Upper lobe of left lung (tissue), 6 donors: ENCODE results near the gene PACSIN3. TPM values are rescaled to one million over a fixed set of nuclear protein-coding genes. Genes with fewer than 3 reads are reported as not detected.

Experiments used
- ATAC-seq, 2 donors: fragments of 200-7000 bp; cut with Tn5 transposase; one replicate each; pipeline ENCODE4 v1.9.1; 2022; ENCODE audit warnings: mild to moderate bottlenecking in 2 of 2, moderate library complexity in 2 of 2; ENCODE audit not compliant: low FRiP score in 2 of 2
- DNase-seq, 2 donors: peaks; one replicate each; pipeline ENCODE4 v3.0.0-alpha.2; 2019 to 2020
- H3K27ac ChIP-seq, 4 donors: fragments of 200-600 bp; sonication (generic); one replicate each; pipeline ENCODE4 v1.5.1; 2016 to 2019
- H3K27me3 ChIP-seq, 4 donors: fragments of 200-600 bp; sonication (generic); one replicate each; pipeline ENCODE4 v1.5.1; 2017 to 2019
- H3K36me3 ChIP-seq, 4 donors: fragments of 200-600 bp; sonication (generic); one replicate each; pipeline ENCODE4 v1.5.1; 2016 to 2019
- H3K4me1 ChIP-seq, 4 donors: fragments of 200-600 bp; sonication (generic); one replicate each; pipeline ENCODE4 v1.5.1; 2018 to 2019
- H3K4me3 ChIP-seq, 4 donors: fragments of 200-600 bp; sonication (generic); one replicate each; pipeline ENCODE4 v1.5.1; 2017 to 2019; ENCODE audit warnings: mild to moderate bottlenecking in 2 of 4, moderate library complexity in 1 of 4
- H3K9me3 ChIP-seq, 4 donors: fragments of 200-600 bp; sonication (generic); one replicate each; pipeline ENCODE4 v1.5.1; 2018 to 2019
- EP300 ChIP-seq, 4 donors: sonication (generic); formaldehyde crosslinking; IDR thresholded peaks; one replicate each; pipeline ENCODE4 v1.5.1; 2017; ENCODE audit warnings: antibody characterized with exemption in 4 of 4, control low read depth in 2 of 4
- POLR2A ChIP-seq, 4 donors: fragments of 450-650 bp; IDR thresholded peaks; one replicate each; pipeline ENCODE4 v1.5.1; 2016 to 2017; ENCODE audit warnings: antibody characterized with exemption in 4 of 4, mild to moderate bottlenecking in 2 of 4
- POLR2AphosphoS5 ChIP-seq, 2 donors: sonication (generic); formaldehyde crosslinking; IDR thresholded peaks; one replicate each; pipeline ENCODE4 v1.5.1; 2017; ENCODE audit warnings: antibody characterized with exemption in 2 of 2
- WGBS, 2 donors: methylation state at CpG; one replicate each; pipeline ENCODE4 v1.1.5; 2017 to 2018; 5-methylcytosine and 5-hydroxymethylcytosine counted together
- small RNA-seq, 4 donors: library from RNA; depleted of rRNA; stranded (forward); fragments of <200 nt; gene quantifications; one replicate each; pipeline ENCODE3, GENCODE V24; 2016
- total RNA-seq, 6 donors: library from RNA; depleted of rRNA in 4 of 6; stranded (reverse); fragments of >200 nt in 4 of 6; gene quantifications; one replicate each; pipeline versions ENCODE4 v1.1.0 to v1.2.1, GENCODE V29; 2016 to 2021
- TF ChIP-seq, protein P1 (sequence below), 6 experiments: fragments of 450-650 bp in 4 of 6; fragments of 200-600 bp in 2 of 6; sonication (generic) in 2 of 6; IDR thresholded peaks; one replicate each; pipeline ENCODE4 v1.5.1; 2016 to 2019; ENCODE audit warnings: antibody characterized with exemption in 6 of 6
- donor health status: DM: no; HTN: no; CAD: no; lungs with moderate emphysema.
- donor health status: DM: no; HTN: yes; CAD: no; lungs with severe emphysema.

PACSIN3 gene
- total RNA-seq, 6 donors from 2014 or later = 26.8 to 97.4 (median 52.8) TPM

GRCh38 chr11:47136327-47136726 is 49.9 kb downstream of the PACSIN3 start:
- Histone ChIP-seq H3K9me3 (no peaks in the 10 kb centered on the region), H3K27me3 (no peaks in the 10 kb centered on the region), H3K36me3 (peaks cover 0 to 12% (median 4%) of the 10 kb centered on the region in 4 donors), H3K4me3 (no peak overlapping the region), H3K4me1 (no peaks in the 10 kb centered on the region), H3K27ac (no peak overlapping the region)
- TF ChIP-seq EP300 (IDR thresholded peaks at IDR 0.05) (no peak), POLR2AphosphoS5 (IDR thresholded peaks at IDR 0.05) (no peak), POLR2A (IDR thresholded peaks at IDR 0.05) (no peak)
- DNase-seq (no peak), ATAC-seq (peak in 1 of 2 donors; percentile 35)
- WGBS, 2 donors = 81 to 91% methylated on average over 3 of the region's 3 CpGs

DNA sequence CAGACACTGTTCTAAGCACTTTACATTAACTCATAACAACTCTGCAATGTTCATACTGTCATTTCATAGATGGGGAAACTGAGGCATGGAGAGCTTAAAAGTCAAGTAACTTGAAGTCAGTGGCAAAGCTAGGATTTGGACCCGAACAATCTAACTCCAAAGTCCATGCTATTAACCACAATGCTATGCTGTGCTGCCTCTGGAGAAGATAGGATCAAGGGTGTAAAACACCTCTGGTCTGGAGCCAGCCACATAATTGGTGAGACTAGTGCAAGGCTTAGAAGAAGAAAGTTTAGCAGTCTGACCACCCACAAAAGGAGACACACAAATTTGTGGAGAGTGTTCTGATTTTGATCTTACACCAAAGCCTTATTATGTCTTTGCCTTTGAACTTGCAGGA is 53.3 kb downstream of the PACSIN3 start:
- Histone ChIP-seq H3K4me3 (no peak overlapping the region), H3K4me1 (no peaks in the 10 kb centered on the region), H3K27me3 (no peaks in the 10 kb centered on the region), H3K36me3 (peaks cover 0 to 8% (median 3%) of the 10 kb centered on the region in 4 donors), H3K9me3 (no peaks in the 10 kb centered on the region), H3K27ac (no peak overlapping the region)
- ATAC-seq = no peak
- no peak for TF ChIP-seq POLR2A (IDR thresholded peaks at IDR 0.05)
- no peak for TF ChIP-seq EP300 (IDR thresholded peaks at IDR 0.05)
- TF ChIP-seq POLR2AphosphoS5 (IDR thresholded peaks at IDR 0.05) = no peak
- TF ChIP-seq, protein P1, sequence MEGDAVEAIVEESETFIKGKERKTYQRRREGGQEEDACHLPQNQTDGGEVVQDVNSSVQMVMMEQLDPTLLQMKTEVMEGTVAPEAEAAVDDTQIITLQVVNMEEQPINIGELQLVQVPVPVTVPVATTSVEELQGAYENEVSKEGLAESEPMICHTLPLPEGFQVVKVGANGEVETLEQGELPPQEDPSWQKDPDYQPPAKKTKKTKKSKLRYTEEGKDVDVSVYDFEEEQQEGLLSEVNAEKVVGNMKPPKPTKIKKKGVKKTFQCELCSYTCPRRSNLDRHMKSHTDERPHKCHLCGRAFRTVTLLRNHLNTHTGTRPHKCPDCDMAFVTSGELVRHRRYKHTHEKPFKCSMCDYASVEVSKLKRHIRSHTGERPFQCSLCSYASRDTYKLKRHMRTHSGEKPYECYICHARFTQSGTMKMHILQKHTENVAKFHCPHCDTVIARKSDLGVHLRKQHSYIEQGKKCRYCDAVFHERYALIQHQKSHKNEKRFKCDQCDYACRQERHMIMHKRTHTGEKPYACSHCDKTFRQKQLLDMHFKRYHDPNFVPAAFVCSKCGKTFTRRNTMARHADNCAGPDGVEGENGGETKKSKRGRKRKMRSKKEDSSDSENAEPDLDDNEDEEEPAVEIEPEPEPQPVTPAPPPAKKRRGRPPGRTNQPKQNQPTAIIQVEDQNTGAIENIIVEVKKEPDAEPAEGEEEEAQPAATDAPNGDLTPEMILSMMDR (IDR thresholded peaks at IDR 0.05) = no peak
- no peak for DNase-seq
- 90 to 92% methylated on average over 1 of the region's 1 CpG for WGBS, 2 donors

- DNase-seq = no peak
- TF ChIP-seq, protein P1 (IDR thresholded peaks at IDR 0.05) = no peak
- no peak for TF ChIP-seq POLR2AphosphoS5 (IDR thresholded peaks at IDR 0.05)
- H3K4me3 ChIP-seq = no peak overlapping the region
- H3K36me3 ChIP-seq = peaks cover 0 to 3% (median under 1%) of the 10 kb centered on the region in 4 donors
- H3K27me3 ChIP-seq = no peaks in the 10 kb centered on the region
- H3K4me1 ChIP-seq = no peaks in the 10 kb centered on the region
- H3K27ac ChIP-seq = no peak overlapping the region
- ATAC-seq = no peak
- H3K9me3 ChIP-seq = no peaks in the 10 kb centered on the region
Observed at GRCh38 chr11:47132490-47132889, 53.7 kb downstream of the PACSIN3 start.

DNA sequence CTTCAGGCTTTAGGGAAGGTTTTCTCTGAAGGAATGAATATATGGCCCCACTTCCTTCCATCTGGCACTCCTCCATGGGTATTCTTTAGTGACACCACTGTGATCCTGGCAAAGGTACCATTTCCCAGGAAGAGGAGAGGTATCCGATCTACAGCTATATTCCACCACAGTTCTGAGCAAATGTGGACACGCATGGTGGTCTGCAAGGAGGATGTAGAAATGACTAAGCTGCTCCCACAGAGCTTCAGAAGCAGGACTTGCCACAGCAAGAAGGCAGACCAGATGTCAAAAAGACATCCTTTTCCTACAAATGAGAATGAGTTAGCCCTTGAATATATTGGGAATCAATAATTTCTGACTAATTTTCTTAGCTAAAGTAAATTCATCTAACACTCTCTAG is 55.1 kb downstream of the PACSIN3 start:
- H3K9me3 ChIP-seq = no peaks in the 10 kb centered on the region
- H3K27ac ChIP-seq = no peak overlapping the region
- no peak for ATAC-seq
- H3K4me3 ChIP-seq = no peak overlapping the region
- H3K4me1 ChIP-seq = no peaks in the 10 kb centered on the region
- TF ChIP-seq EP300 (IDR thresholded peaks at IDR 0.05) (no peak), POLR2AphosphoS5 (IDR thresholded peaks at IDR 0.05) (no peak), POLR2A (IDR thresholded peaks at IDR 0.05) (no peak)
- TF ChIP-seq, protein P1 (IDR thresholded peaks at IDR 0.05) = no peak
- no peaks in the 10 kb centered on the region for H3K36me3 ChIP-seq
- H3K27me3 ChIP-seq = no peaks in the 10 kb centered on the region
- 92 to 100% methylated on average over 2 of the region's 2 CpGs for WGBS, 2 donors
- no peak for DNase-seq

DNA sequence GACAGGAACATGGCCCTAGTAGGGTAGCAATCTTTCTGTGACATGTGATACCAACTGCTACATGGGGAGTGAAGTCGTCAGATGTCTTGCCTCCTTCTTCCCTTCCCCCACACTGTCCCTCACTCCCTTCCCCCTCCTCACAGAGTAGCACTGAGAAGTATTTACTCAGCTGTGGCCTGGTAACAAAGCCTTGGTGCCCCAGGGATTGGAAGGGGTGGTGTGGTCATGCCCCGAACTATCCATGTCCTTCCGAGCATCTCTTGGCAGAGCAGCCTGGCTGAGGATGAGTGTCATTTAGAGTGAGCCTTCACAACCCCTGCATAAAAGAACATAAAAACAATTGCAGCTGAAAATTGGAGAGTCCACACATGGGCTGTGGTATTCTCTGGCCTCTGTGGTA is 55.7 kb downstream of the PACSIN3 start:
- H3K9me3 ChIP-seq = no peaks in the 10 kb centered on the region
- DNase-seq (no peak), ATAC-seq (no peak)
- TF ChIP-seq EP300 (IDR thresholded peaks at IDR 0.05) (no peak), POLR2A (IDR thresholded peaks at IDR 0.05) (no peak), POLR2AphosphoS5 (IDR thresholded peaks at IDR 0.05) (no peak)
- TF ChIP-seq, protein P1 (IDR thresholded peaks at IDR 0.05) = no peak
- no peaks in the 10 kb centered on the region for H3K27me3 ChIP-seq
- H3K27ac ChIP-seq = no peak overlapping the region
- WGBS, 2 donors = 83 to 85% methylated on average over 3 of the region's 3 CpGs
- H3K4me3 ChIP-seq = no peak overlapping the region
- no peaks in the 10 kb centered on the region for H3K4me1 ChIP-seq
- no peaks in the 10 kb centered on the region for H3K36me3 ChIP-seq

Small RNAs within 50 kb of the gene (small RNA-seq; reads per million reads assigned to genes)
- gene MIR6745 = 0 reads per million in 4 donors

Other genes starting within 250 kb of the PACSIN3 start
- 10 to 100 TPM; 23.9 to 71.2 (median 47.2) TPM for gene CSTPP1, start 249.7 kb downstream of the PACSIN3 start, total RNA-seq
- gene ARFGAP2, start 9.6 kb downstream of the PACSIN3 start, total RNA-seq = 100 to 1,000 TPM in 4 of 6 donors, 10 to 100 TPM in 2; 93.6 to 257 (median 110) TPM
- 100 to 1,000 TPM in 1 of 6 donors, 10 to 100 TPM in 5; 18.2 to 107 (median 47.1) TPM for gene DDB2, start 28.5 kb upstream of the PACSIN3 start, total RNA-seq
- 10 to 100 TPM; 37.0 to 78.6 (median 46.5) TPM for gene ACP2, start 62.4 kb upstream of the PACSIN3 start, total RNA-seq
- gene NR1H3, start 71.6 kb upstream of the PACSIN3 start, total RNA-seq = 100 to 1,000 TPM in 2 of 6 donors, 10 to 100 TPM in 4; 37.3 to 367 (median 49.2) TPM
- gene MADD, start 83.7 kb upstream of the PACSIN3 start, total RNA-seq = 100 to 1,000 TPM in 1 of 6 donors, 10 to 100 TPM in 5; 39.6 to 129 (median 47.9) TPM
- 1 to 10 TPM in 3 of 6 donors, under 1 TPM in 2, not detected in 1; 0.61 to 1.8 (median 1.0) TPM for gene MYBPC3, start 166.3 kb upstream of the PACSIN3 start, total RNA-seq
- 100 to 1,000 TPM in 5 of 6 donors, 10 to 100 TPM in 1; 52.8 to 275 (median 179) TPM for gene SPI1, start 192.1 kb upstream of the PACSIN3 start, total RNA-seq
- 10 to 100 TPM; 47.9 to 98.8 (median 62.8) TPM for gene SLC39A13, start 222.2 kb upstream of the PACSIN3 start, total RNA-seq
- gene PSMC3, start 240.0 kb upstream of the PACSIN3 start, total RNA-seq = 100 to 1,000 TPM in 3 of 6 donors, 10 to 100 TPM in 3; 70.1 to 116 (median 99.8) TPM